SHP77 treated with DMSO at 0.1 percent for 48 hours (cell line): ENCODE results near the gene PPP1R13B.
A peak's percentile ranks its signal among the peaks of the same experiment; 100 is the strongest.

ENCODE experiments used
- DNase-seq: peaks from one replicate; lab custom pipeline; 2025; lab: John Stamatoyannopoulos, UW

Gene PPP1R13B

GRCh38 chr14:103731916-103732867 is 115.2 kb downstream of the PPP1R13B start:
- no peak for DNase-seq

- DNase-seq: no peak
Observed at GRCh38 chr14:103731481-103731880, 115.9 kb downstream of the PPP1R13B start.

- DNase-seq: no peak
Observed at GRCh38 chr14:103730490-103731035, 116.8 kb downstream of the PPP1R13B start.

DNA sequence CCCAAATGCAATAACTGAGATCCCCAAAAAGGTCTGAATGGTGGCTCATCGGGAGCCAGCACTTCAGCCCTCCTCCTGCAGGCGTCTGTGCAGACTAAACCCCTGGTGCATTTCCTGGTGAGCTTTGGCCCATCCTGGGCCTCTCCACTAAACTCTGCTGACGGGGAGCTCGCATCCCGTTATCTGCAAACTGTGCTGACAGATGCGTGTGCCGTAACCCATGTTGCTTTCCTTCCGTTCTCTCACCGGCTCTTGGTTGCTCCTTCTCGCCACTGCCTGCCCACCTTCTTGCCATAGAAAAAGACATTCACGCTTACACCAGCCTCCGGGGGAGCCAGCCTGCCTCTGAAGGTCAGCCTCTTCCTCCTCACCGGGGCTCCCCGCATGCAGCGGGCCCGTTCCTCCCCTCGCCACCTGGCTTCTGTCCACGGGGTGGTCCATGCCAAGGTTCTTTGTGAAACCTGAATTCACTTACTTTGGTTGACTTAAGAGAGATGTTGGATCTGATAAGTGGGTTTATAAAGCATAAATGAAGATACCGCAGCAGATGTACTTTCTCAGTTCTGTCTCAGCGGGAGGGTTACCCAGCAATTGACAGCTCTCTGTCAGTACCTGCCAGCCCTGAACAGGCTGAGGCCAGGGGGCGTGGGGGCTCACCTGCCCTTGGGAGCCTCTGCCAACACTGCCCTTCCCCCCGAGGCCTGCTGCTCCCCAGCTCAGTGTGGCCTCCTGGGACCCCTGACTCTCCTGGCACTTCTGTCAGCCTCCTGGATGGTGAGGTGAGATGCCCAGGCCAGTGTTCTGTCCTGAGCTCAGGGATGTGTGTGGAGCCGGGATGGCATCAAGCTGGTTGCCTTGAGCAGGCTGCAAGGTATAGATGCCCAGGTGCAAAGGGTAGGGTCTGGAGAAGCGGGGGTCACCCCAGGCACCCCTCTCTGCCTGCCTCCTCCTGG is 117.6 kb downstream of the PPP1R13B start:
- no peak for DNase-seq

- DNase-seq: no peak
Observed at GRCh38 chr14:103728721-103729120, 118.7 kb downstream of the PPP1R13B start.

DNA sequence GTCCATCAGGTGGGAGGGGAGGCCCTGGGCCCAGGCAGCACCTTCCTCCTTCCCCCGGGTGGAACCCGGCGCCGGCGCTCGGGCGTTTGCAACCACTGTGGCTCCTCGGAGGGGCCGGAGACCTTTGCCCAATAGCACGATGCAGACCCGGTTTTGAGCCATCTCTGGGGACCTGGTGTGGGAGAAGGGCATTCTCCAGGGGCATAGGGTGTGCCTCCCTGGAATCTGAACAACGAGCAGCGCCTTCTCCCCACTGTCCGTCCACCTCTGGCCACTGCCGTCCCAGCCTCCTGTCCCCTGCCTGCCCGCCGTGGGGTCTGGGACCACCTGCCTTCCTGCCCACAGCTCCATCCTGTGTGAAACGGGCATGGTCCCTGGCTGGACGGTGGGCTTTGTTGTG is 119.2 kb downstream of the PPP1R13B start:
- DNase-seq: no peak

DNA sequence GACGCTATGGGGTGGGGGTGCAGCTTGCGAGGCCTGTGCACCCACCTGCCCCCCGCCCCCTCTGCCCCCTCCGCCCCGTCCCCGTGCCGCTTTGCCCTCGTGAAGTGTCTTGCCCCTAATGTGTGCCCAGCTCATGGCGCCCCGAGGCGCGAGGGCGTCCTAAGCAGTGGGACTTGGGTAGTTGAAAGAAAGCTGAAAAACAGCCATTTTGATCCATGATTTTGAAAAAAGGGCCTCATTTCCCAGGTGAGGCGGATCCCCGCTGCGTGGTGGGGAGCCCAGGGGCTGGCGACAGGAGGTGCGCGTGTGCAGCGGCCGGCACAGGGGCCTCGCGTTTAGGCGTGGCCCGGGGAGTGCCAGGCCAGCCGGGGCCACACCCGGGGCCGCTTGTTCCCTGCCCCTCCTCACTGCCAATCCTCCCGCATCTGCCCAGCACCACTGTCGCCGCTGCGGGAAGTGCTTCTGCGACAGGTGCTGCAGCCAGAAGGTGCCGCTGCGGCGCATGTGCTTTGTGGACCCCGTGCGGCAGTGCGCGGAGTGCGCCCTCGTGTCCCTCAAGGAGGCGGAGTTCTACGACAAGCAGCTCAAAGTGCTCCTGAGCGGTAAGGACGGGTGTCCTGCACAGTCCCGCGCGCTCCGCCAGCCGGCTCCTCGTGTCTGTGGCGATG is 119.9 kb downstream of the PPP1R13B start:
- no peak for DNase-seq

DNA sequence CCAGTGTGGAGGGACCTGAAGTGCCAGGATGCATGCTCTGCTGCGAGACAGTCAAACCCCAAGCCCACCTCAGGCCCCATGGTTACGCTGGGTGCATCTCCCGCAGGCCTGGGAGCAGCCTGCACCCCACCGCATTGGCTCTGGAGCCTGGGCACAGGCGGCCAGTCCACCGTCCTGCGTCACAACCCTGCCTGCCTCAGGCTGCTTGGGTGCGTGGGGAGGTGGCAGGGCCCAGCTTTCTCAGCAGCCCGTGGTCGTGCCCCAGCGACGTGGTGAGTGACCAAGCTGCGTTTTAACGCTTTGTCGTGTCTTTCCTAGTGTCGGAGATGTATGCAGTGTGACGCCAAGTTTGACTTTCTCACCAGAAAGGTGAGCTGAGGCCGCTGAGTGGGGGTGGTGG is 120.9 kb downstream of the PPP1R13B start:
- DNase-seq: no peak

DNA sequence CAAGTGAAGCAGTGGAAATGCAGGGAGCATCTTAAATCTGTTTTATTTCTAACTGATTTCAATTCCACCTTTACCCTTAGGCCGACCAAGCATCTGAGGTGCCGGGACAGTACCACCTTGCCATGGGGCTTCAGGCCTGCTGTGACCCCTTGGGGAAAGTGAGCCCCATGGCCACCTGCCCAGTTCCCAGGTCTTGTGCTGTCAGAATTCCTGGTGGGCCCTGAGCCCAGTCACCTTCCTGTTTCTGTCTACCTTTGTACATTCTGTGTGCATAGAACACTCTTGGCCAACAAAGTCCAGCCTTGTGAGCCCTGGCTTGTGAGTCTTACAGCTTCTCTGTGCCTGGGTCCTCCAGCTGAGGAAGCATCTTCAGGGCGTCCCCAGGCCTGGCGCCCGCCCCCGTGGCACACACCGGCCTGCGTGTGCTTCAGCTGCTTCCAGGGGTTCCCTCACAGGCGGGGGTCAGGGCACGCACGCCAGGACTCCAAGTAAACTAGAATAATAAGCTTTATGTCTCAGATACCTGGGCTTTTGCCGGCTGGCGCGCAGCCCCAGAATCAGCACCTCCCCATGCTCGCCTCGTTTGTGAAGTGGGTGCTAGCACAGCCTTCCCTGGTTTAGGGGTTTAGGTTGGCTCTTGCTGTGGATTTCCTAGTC is 121.5 kb downstream of the PPP1R13B start:
- no peak for DNase-seq

DNA sequence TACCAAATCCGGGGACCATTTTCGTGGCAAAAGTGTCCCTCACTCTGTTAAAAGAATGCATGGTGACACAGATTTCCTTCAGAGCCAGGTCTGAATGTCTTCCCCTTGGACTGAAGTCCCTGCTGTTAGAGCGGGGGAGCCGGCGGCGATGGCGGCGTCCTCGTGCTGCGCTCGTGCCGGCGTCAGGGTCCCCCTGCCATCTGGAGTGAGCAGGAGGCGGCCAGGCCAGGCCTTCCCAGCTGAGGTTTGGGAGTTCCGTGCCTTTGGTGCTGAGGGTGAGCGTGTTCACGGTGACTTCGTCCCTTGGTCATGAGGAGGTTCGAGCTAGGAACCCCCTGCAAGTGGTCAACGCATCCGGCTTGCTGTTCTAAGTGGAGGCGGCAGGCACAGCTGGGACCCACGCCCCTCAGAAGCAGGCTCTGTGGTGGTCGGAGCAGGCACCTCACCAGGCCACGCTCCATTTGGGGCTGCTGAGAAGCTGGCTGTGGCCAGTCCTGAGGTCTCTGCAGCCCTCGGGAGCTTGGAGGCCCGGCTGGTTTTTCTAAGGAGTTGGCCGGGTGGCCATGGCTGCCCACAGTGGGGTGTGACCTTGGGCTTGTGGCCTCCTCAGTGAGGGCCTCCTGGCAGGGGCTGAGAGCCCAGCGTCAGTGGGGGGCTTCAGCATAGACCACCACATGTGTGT is 122.2 kb downstream of the PPP1R13B start:
- DNase-seq: no peak

DNA sequence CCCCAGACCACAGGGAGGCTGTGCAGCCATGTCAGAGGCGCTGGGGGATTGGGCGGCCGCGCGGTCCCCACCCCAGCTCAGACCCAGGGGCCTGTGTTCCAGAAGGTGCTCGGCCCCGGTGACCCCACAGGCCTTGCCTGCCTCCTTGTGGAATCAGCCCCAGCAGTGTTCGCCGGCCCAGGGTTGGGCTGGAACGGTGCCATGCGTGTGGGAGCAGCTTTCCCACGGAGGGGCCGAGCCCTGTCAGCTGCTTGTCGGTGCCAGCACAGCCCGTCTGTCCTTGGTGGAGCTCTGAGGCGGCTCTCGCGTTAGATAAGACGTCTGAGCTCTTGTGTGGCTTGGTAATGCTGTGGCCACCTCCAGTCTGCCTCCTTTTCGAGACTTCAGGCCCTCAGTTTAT is 123.3 kb downstream of the PPP1R13B start:
- DNase-seq: no peak

- DNase-seq: no peak
Observed at GRCh38 chr14:103723748-103724081, 123.7 kb downstream of the PPP1R13B start.

- no peak for DNase-seq
Observed at GRCh38 chr14:103721334-103722120, 125.8 kb downstream of the PPP1R13B start.

- DNase-seq: no peak
Observed at GRCh38 chr14:103719751-103720150, 127.6 kb downstream of the PPP1R13B start.

GRCh38 chr14:103718572-103718971 is 128.8 kb downstream of the PPP1R13B start:
- no peak for DNase-seq

GRCh38 chr14:103716899-103717411 is 130.4 kb downstream of the PPP1R13B start:
- no peak for DNase-seq

- DNase-seq: no peak
Observed at GRCh38 chr14:103716091-103716801, 131.1 kb downstream of the PPP1R13B start.

DNA sequence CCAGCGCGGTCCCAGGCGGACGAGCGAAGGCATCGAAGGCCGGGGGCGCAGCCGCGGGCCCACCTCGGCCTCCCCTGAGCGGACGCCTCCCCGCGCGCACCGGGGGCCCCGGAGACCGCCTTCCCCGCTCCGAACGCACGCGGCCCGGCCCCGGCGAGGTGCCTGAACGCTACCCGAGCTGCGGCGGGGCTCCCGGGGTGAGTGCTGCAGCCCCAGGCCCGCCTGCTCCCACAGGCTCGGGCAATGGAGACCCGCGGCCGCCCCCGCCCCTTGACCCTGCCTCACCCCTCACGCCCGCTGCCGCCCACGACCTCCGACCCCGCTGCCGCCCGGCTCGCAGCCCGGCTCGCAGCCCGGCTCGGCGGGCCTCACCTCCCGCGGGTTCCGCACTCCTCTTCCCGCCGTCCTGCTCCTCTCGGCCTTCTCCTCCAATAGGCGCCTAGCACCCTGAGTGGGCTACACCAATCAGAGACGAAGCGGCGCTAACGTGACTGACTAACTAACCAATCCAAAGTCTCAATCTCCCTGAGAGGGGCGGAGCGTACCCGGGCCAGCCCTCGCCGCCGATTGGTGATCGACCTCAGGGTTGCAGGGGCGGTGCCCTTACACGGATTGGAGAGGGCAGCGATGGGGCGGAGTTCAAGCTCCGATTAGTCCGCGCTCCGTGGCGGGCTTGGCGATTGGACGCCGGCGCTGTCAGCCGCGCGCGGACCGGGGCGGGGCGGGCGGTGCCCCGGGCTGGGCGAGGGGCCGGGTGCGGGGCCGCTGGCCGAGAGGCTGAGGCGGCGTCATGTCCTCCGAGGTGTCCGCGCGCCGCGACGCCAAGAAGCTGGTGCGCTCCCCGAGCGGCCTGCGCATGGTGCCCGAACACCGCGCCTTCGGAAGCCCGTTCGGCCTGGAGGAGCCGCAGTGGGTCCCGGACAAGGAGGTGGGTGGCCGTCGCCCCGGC is 132.0 kb downstream of the PPP1R13B start, which contains the start of the genes XRCC3 and ZFYVE21:
TSS of gene XRCC3 (minus strand) at position 400 of the 949 bp plus-strand sequence. CDS start 4,364 bp downstream, outside the sequence.
TSS of gene ZFYVE21 (plus strand) at position 759 of the 949 bp plus-strand sequence. CDS start at position 791, 32 bp downstream.
- DNase-seq: peak; percentile 97
